Stimulated activated CD4-positive, alpha-beta T cell treated with anti-CD3 and anti-CD28 coated beads, Interleukin-12 subunit alpha, Interleukin-12 subunit beta, amount 100 ng/mL, for 48 hours (primary cell): ENCODE measurements around the gene PLXDC2.

Experiments
- DNase-seq, 3 donors: peaks; one replicate each; pipeline ENCODE4 v3.0.0-alpha.2; 2020; ENCODE audit warnings: low read depth in 2 of 3, low spot score in 1 of 3

The PLXDC2 gene

GRCh38 chr10:20254497-20254896 is 438.3 kb downstream of the PLXDC2 start:
- DNase-seq: no peak

- DNase-seq: no peak
These were observed 440.7 kb downstream of the PLXDC2 start for GRCh38 chr10:20256969-20257368.

DNA sequence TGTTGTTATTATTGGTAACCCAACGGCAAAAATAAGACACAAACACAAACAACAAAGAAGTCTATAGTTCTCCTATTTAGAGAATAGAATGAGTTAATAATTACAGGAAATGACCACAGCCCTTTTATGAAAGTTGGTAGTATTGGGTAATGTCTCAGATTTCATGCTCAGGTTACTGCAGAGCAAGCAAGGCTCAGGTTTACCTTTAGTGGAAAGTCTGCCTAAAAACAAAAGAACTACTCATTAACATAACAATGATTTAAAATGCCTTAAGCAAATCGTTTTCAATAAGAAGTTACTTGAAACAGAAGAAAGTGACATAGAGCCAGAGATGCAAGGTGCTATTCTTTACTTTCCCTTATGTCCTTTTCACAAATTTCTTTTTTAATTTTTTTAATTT is 441.2 kb downstream of the PLXDC2 start:
- no peak for DNase-seq

DNA sequence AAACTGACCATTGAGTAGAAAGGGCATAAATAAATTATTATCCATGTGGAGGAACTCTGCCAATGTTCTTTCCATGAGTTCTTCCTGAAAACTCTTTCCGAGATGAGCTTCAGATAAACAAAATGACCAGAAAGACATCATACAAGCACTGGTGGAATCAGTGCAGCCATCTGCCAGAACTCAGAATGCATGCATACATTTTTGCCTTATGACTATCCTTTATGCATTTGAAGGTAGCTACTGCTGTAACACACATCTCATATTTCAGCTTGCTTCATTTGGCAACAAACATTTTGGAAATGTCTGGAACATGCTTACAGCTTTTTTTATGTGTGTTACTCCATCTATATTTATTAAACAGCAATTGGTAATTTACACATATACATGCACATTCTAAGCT is 448.9 kb downstream of the PLXDC2 start:
- no peak for DNase-seq

DNA sequence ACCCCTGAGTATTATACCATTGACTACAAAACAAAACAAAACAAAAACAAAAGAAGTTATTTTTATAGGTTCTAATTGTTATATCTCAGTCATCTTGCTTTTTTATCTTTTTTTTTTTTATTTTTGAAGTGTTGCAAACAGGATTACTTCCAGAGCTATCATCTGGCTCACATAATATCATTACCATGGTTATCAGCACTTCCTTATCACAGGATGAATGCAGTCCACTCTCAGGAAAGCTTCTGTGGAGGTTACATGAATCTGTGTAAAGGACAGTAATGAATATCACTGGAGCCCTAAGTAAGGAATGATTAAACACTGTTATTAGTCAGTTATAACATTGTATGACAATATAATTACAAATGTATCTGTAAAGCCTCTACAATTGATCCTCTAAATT is 451.5 kb downstream of the PLXDC2 start:
- DNase-seq: no peak

DNA sequence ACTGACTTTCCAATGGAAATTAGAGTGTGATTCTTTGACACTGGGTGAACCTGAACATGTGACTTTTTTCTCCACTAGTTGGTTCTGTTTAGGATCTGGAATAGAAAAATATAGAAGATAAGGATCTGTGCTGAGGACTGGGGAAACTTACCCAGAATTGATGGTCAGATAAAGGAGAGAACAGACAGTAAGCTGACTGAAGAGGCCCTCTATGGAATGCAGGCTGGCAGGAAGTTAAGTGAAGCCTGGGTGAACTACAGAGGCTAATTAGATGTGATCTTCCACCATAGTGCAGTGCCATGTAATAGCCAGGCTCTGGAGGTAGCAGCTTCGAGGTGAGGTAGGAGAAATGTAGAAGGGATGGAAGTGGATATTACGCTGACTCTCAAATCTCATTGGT is 455.3 kb downstream of the PLXDC2 start:
- no peak for DNase-seq

- DNase-seq: no peak
These were observed 456.4 kb downstream of the PLXDC2 start for GRCh38 chr10:20272608-20273007.

DNA sequence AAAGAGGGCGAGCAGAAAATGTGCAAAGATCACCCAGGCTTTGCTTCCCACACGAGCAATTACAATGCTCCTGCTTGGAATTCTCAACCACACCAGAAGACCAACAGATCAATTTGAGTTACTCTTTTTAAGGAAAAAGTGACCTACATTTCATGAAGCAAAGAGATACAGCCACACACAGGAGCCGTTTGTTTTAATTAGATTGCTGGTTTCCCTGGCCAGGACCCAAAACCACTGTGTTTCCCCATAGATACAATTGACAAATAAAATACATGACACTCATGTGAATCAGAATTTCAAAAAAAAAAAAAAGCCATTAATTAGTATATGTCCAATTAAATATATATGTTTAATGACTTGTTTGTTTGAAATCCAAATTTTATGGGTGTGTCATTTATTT is 458.3 kb downstream of the PLXDC2 start:
- DNase-seq: no peak

DNA sequence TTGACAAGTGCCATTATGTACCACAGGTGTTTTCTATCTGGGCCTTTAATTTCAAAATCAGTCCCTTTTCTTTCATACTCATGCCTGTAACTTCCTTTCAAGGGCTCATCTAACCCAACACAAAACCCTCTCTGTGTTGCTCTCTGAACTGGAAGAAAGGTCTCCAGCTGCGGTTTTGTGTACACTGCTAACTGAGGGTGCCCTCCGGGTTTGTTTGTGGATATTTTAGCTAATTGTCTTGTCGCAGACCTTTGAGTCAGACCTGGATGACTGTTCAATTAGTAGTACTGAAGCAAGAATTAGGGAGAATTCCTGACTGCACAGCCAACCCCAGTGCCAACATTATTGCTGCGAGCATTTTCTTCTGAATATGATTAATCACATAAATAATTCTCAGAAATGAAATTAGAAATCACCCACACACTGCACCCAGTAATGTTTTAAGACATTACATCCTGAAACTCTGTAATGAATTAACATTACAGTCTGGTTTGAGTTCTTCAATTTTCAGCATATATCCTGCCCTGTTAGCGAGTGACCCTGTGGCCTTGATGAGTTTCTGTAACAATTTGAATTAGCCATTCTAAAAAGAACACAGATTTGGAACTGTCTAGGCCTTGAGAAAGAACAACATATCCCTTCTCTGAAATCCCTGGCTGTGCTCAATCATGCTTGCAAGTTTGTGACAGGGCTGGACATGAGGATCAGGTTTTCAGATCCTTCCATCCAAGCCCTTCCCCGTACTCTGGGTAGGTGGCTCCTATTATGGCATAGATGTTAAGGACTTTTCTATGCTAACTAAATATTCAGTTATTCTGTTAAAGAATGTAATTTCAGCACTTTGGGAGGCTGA is 460.1 kb downstream of the PLXDC2 start:
- no peak for DNase-seq

- no peak for DNase-seq
These were observed 461.6 kb downstream of the PLXDC2 start for GRCh38 chr10:20277820-20278219.

DNA sequence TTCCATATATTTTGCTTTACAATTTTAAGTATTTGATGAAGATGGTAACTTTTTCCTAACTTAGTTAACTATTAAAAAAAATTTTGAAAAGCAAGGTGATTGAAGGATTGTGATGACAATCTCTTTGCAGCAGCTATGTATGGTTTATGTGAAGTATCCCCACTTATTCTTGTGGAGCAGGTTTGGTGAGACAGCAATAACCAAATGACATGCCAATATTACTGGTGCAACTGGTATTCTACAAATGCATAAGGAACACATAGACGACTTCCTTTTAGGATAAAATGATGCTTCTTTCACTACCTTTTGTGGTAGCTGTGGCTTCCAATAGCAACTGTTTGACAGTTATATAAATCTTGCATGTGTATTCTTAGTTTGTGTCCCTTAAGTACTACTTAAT is 465.3 kb downstream of the PLXDC2 start:
- no peak for DNase-seq

DNA sequence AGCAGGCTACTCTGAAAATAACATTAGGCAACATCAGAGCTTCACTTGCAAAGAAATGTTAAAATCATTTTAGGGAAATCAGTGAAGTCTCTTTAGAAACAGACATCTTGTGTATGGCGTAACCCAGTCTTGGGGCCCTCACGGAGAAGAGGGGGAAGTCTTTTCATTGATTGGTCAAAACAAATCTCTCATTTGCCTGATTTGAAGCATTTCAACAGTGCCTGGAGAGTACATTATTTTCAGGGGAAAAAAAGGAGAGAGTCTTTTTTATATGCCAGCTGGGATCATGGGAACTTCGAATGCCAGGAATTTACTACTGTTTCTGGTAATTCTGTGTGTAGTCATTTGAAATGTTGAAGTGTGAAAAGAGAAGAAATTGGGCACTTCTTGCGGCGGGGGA is 471.4 kb downstream of the PLXDC2 start:
- no peak for DNase-seq

DNA sequence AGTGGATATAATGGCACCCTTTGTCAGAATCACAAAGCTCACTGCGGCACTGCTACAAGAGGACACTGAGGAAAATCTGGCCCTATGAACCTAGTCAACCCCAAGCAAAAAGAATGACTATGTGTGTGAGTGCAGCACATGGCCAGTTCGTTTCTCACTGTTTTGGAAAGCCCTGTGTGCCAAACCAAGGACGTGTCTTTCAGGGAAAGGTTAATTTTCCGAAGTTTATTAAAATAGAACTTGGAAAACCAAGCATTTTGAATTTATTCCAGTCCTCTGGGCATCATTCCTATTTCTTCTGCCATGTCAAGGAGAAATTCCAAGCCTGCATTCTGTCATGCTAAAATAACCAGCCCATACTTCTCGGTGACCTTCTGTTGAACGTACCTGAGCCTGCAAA is 471.8 kb downstream of the PLXDC2 start:
- no peak for DNase-seq

DNA sequence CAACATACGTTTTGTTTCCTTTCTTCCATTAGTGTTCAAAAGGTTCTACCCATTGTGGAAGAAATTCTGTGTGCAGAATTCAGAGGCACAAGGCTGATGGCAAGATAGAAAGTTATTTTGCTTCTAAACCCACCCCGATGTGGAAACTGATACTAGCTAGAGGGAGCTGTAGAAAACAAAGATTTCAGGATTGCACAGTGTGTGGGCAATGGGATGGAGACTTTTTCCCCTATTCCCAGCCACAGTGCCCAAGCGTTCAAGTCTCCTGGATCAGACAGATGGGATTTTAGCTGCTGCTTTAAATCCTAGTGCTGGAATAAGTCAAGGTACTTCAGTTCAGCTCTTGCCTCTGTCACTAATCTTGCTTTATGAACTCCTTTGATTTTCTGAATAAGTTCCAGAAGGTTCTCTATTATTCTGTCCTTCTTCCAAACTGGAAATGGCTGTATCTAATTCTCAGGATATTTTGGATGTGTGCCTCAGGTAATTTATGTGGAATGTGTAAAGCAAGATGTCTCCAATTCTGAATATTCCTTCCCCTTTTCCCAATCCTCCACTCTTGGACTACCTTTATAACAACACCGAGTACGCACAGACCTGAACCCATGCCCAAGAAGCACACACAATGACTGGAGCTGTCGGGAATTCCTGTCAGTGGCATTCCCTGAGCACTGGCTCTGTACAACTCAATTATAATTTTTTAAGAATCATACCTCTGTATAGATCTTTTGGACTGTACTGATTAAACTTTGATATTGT is 473.0 kb downstream of the PLXDC2 start:
- no peak for DNase-seq

DNA sequence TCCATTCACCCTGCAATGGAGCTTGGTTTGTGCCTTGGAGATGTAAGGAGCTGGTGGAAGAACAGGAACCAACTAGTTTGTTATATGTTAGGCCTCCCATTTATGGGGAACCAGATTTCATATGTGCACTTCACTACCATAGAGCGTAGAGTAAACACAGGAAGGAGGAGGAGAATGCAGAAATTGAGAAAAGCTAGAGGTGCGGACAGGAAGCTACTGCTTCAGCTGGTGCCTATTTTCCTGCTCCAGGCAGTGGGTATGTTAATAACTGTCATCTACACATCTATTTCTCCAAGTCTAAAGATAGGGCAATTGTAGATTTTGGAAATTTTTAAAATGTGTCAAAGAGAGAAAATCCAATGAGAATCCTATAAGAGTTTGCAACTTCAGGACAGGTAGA is 482.2 kb downstream of the PLXDC2 start:
- no peak for DNase-seq

DNA sequence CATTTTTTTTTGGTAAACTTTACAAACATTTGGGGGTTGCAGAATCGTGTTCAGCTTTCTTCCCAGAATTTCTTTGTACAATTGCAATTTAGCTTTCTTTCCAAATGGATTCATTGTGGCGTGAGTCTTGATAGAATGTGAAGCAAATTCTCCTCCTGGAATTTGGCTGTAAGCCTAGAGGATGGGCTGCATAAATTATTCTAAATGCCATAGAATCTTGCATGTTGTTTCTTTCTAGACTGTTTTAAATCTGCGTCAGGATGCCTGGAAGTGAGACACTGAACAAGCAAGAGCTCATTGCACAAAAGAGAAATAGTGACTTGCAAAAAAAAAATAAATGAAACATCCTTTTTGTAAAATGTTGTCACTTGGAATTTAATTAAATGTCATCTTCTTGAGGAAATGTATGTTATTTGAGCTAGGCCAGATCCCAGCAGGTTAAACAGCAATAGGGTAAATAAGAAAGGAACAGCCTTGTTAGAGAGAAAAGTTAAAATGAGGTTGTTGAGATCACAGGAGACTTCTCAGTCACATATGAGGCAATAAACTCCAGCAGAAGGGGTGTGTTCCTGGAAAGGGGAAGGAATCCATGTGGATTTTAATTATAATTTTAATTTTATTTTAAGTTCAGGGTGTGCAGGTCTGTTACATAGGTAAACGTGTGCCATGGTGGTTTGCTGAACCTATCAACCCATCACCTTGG is 483.0 kb downstream of the PLXDC2 start:
- no peak for DNase-seq

DNA sequence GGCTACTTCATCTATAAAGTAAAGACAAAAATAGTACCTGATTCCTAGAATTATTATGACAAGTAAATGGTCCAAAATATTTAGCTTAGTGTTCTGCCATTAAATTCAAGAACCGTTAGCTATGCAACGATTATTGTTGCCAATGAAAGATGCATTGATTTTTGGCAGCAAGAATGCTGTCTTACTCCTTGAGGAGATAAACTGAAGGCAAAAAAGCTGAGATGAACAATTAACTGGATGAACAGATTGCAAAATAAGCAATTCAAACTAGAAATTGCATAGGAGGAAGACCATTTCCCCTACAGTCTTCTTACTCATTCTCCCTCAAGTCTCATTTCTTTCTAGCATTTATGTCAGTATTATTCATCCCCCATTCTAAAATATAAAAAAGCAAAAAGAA is 484.5 kb downstream of the PLXDC2 start:
- no peak for DNase-seq

DNA sequence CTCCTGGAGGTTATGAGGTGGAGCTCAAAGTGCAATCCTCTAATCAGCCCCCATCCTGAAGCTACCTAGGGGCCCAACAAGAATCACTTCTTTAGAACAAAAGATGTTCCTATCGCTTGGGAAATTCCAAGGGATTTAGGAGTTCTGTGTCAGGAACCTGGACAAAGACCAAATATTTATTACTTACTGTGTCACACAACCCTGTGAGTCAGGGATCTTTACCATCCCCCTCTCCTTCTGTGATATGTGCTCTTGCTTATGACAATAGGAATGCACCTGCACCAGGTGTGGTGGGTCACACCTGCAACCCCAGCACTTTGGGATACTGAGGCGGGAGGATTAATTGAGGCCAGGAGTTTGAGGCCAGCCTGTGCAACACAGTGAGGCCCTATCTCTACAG is 485.8 kb downstream of the PLXDC2 start:
- DNase-seq: no peak

DNA sequence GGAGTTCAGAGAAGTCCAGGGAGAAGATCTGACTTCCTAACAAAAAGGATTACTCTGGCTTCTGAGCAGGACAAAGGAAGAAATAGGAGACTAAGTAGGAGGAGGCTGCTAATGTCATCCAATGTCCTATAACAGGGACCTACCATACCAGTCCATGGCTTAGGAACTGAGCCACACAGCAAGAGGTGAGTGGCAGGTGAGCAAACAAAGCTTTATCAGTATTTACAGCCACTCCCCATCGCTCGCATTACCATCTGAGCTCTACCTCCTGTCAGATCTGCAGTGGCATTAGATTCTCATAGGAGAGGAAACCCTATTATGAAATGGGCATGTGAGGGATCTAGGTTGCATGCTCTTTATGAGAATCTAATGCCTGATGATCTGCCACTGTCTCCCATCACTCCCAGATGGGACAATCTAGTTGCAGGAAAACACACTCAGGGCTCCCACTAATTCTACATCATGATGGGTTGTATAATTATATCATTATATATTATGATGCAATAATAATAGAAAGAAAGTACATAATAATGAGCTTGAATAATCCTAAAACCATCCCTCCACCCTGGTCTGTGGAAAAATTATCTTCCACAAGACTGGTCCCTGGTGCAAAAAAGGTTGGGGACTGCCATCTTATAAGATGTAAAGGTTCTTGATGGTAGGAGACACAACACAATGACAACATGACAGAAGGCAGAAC is 487.4 kb downstream of the PLXDC2 start:
- DNase-seq: no peak

DNA sequence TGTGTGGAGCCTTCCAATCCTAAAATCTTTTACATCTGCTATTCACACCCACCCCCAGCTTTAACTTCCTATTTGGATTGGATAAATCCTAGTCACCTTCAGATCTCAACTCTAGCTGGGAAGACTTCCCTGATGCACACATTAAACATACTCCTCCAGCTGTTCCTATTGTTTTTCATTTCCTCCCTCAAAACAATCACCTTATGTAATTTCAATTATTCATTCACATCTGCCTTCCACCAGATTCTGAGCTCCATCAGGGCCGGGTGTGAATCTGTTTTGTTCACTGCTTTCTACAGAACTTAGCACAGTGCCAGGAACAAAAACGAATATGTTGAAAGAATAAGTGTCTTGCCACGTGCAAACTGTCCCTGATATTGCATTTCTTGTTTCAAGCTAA is 497.4 kb downstream of the PLXDC2 start:
- DNase-seq: no peak

GRCh38 chr10:20314431-20314830 is 498.2 kb downstream of the PLXDC2 start:
- DNase-seq: no peak
